Ectodermal cell (in vitro differentiated cells): ENCODE measurements around the gene HIVEP2.

Source experiments
- H3K27ac ChIP-seq: 2 replicates; pipeline ENCODE4 v1.7.0; 2013; ENCODE audit warnings: mild to moderate bottlenecking, low read depth, low read length; ENCODE audit not compliant: insufficient read depth, poor library complexity, severe bottlenecking
- H3K27me3 ChIP-seq: 2 replicates; pipeline ENCODE4 v1.7.0; 2013; ENCODE audit warnings: mild to moderate bottlenecking, low read length; ENCODE audit not compliant: insufficient read depth, control insufficient read depth, poor library complexity, severe bottlenecking
- H3K36me3 ChIP-seq: one replicate; pipeline ENCODE4 v1.7.0; 2013; ENCODE audit warnings: low read length; ENCODE audit not compliant: control insufficient read depth, insufficient read depth
- H3K4me1 ChIP-seq: one replicate; pipeline ENCODE4 v1.7.0; 2013; ENCODE audit warnings: low read length; ENCODE audit not compliant: control insufficient read depth, insufficient read depth
- H3K4me3 ChIP-seq: 2 replicates; pipeline ENCODE4 v1.7.0; 2013; ENCODE audit warnings: low read depth, low read length, control low read depth; ENCODE audit not compliant: insufficient read depth
- H3K9me3 ChIP-seq: 2 replicates; pipeline ENCODE4 v1.7.0; 2013; ENCODE audit warnings: mild to moderate bottlenecking, low read length, moderate library complexity; ENCODE audit not compliant: control insufficient read depth
- WGBS, 2 experiments: methylation state at CpG; one replicate each; pipeline ENCODE4 v1.1.7; 2013; ENCODE audit warnings: missing lambda C conversion rate in 2 of 2; 5-methylcytosine and 5-hydroxymethylcytosine counted together

HIVEP2 gene

GRCh38 chr6:142737368-142738034 is 207.5 kb downstream of the HIVEP2 start:
- Histone ChIP-seq H3K27ac (no peak overlapping the region), H3K36me3 (no peaks in the 10 kb centered on the region), H3K9me3 (no peaks in the 10 kb centered on the region), H3K27me3 (no peaks in the 10 kb centered on the region), H3K4me1 (no peaks in the 10 kb centered on the region), H3K4me3 (no peak overlapping the region)
- WGBS, 2 experiments = 90 to 91% methylated on average over 3 of the region's 3 CpGs

- Histone ChIP-seq H3K27me3 (no peaks in the 10 kb centered on the region), H3K36me3 (no peaks in the 10 kb centered on the region), H3K4me1 (no peaks in the 10 kb centered on the region), H3K27ac (no peak overlapping the region), H3K4me3 (no peak overlapping the region), H3K9me3 (no peaks in the 10 kb centered on the region)
- 81 to 94% methylated on average over 4 of the region's 4 CpGs for WGBS, 2 experiments
Measured at GRCh38 chr6:142735204-142735603, 209.8 kb downstream of the HIVEP2 start.

DNA sequence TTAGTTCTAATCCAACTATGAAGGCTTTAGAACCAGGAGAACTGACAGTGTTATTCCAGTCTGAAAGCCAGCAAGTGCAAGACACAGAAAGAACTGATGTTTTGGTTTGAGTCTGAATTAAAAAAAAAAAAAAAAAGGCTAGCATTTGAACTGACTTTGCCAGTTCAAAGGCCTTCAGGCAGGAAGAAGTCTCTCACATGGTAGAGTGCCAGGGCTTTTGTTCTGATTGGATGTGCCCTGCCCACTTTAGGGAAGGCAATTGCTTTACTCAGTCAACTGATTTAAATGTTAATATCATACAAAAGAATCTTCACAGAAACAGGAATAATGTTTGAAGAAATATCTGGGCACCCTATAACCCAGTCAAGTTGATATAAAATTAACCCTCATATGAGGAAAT is 212.2 kb downstream of the HIVEP2 start:
- H3K27me3 ChIP-seq = no peaks in the 10 kb centered on the region
- H3K4me3 ChIP-seq = no peak overlapping the region
- H3K4me1 ChIP-seq = no peaks in the 10 kb centered on the region
- H3K9me3 ChIP-seq = no peaks in the 10 kb centered on the region
- H3K36me3 ChIP-seq = no peaks in the 10 kb centered on the region
- H3K27ac ChIP-seq = no peak overlapping the region

- Histone ChIP-seq H3K4me1 (no peaks in the 10 kb centered on the region), H3K27me3 (no peaks in the 10 kb centered on the region), H3K4me3 (no peak overlapping the region), H3K9me3 (no peaks in the 10 kb centered on the region), H3K36me3 (no peaks in the 10 kb centered on the region), H3K27ac (no peak overlapping the region)
- WGBS, 2 experiments = 86 to 91% methylated on average over 4 to 5 of the region's 5 CpGs
Measured at GRCh38 chr6:142731611-142732010, 213.4 kb downstream of the HIVEP2 start.

- Histone ChIP-seq H3K27me3 (no peaks in the 10 kb centered on the region), H3K9me3 (no peaks in the 10 kb centered on the region), H3K4me1 (no peaks in the 10 kb centered on the region), H3K27ac (no peak overlapping the region), H3K4me3 (no peak overlapping the region), H3K36me3 (no peaks in the 10 kb centered on the region)
- WGBS, 2 experiments = 69 to 70% methylated on average over 4 of the region's 4 CpGs
Measured at GRCh38 chr6:142729618-142730017, 215.4 kb downstream of the HIVEP2 start.

DNA sequence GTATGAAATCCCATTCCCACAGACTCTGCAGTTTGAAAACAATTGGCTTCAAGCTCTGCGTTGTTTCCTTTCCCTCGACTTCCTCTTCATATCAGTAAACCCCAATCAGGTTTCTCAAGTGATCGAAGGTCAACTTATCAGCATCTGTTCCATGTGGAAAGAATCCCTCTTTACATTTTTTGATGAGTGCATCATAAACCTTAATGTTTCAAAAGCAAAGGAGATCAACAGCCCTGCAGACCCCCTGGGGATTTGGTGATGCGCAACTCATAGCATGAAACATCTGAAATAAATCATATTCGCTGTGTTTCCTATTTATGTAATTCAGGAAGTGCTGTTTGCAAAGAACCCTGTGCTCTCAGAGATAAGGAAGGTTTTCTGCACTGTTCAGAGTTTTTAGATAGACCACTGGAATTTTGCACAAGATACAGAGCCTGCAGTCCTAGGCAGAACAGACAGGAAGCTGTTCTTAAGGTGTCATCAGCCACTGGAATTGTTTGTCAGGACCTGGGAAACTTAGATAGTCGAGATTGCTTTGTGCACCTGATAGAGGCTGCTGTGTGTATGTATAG is 216.0 kb downstream of the HIVEP2 start:
- Histone ChIP-seq H3K27ac (no peak overlapping the region), H3K9me3 (no peaks in the 10 kb centered on the region), H3K27me3 (no peaks in the 10 kb centered on the region), H3K4me1 (no peaks in the 10 kb centered on the region), H3K4me3 (no peak overlapping the region), H3K36me3 (no peaks in the 10 kb centered on the region)
- WGBS, 2 experiments = 81 to 82% methylated on average over 5 to 6 of the region's 6 CpGs

DNA sequence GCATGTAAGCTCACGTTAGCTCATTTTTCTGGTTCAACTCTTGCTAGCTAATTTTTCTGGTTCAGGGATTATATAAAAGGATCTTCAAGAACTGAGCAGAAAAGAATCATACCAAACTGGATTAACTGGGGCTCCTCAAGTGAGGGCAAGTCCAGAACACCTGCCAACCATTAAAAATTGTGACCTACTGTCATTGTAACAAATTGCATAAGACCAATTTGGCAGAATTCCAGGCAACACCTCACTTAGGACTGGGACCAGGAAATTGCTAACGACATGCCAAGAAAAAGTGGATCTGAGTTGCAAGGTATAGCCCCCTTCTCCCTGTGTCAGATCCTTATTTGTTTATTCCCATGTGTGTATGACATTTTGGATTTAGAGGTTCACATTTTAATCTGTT is 216.6 kb downstream of the HIVEP2 start:
- no peaks in the 10 kb centered on the region for H3K4me1 ChIP-seq
- H3K27ac ChIP-seq = no peak overlapping the region
- H3K36me3 ChIP-seq = no peaks in the 10 kb centered on the region
- WGBS, 2 experiments = 89 to 94% methylated on average over 2 of the region's 2 CpGs
- no peaks in the 10 kb centered on the region for H3K9me3 ChIP-seq
- H3K27me3 ChIP-seq = no peaks in the 10 kb centered on the region
- H3K4me3 ChIP-seq = no peak overlapping the region

DNA sequence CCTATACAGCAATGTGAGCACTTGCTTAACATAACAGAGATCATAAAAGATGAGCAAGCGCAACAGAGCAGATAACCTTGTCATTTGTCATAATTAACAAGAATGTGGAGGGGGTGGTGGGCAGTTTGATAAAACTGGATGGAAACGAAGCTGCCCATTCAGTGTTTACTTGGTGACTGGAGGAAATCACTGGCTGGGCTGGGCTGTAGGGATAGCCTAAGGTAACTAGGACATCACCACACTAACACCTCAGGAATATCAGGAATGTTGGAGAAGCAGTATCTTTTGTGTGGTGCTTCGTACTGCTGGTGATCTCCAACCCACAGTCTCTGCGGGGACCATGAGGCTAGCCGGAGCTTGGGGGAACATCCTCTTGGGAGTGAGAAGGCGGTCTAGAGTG is 218.4 kb downstream of the HIVEP2 start:
- H3K4me3 ChIP-seq = no peak overlapping the region
- 95 to 97% methylated on average over 6 of the region's 6 CpGs for WGBS, 2 experiments

DNA sequence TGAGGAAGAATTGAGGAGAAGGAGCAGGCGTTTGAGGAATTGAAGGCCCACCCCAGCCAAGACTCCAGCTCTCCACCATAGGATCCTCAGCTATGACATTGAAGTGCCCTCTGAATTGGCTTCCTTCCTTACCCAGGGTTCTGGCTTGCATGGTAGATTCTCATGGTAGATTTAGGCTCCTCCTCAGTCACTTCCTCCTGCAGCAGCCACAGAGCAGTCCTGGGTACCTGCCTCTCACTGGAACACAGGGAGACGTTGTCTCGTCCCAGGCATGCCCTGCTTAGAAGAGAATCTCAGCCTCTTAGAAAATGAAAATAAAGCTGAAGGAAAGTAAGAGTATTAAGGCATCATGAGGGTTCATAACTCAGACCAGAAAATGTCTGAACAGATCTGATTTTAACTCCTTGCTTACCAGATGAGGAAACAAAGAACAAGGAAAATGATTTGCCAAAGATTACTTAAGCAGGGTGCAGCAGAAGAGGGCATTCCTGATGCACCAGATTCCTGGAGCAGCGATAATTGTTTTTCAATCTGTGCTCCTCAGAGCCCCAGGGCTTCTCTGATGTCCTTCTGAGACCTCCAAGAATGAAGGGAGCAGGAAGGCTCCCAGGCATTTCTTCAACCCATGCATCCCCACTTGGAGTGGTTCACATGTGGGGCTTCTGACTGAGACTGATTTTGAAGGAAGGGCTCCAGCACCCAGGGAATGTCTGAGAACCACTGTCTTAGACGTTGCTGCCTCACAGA is 219.8 kb downstream of the HIVEP2 start:
- Histone ChIP-seq H3K9me3 (no peaks in the 10 kb centered on the region), H3K36me3 (no peaks in the 10 kb centered on the region), H3K27ac (no peak overlapping the region), H3K4me1 (no peaks in the 10 kb centered on the region), H3K4me3 (no peak overlapping the region), H3K27me3 (no peaks in the 10 kb centered on the region)
- WGBS, 2 experiments = 92 to 93% methylated on average over 5 of the region's 5 CpGs

More for the DNA sequence above, 218.4 kb downstream of the HIVEP2 start:
- H3K36me3 ChIP-seq = no peaks in the 10 kb centered on the region
- no peaks in the 10 kb centered on the region for H3K9me3 ChIP-seq
- no peaks in the 10 kb centered on the region for H3K27me3 ChIP-seq
- no peak overlapping the region for H3K27ac ChIP-seq
- no peaks in the 10 kb centered on the region for H3K4me1 ChIP-seq

- H3K4me3 ChIP-seq = no peak overlapping the region
- no peaks in the 10 kb centered on the region for H3K27me3 ChIP-seq
- WGBS, 2 experiments = 90 to 92% methylated on average over 3 of the region's 3 CpGs
- no peaks in the 10 kb centered on the region for H3K9me3 ChIP-seq
- no peaks in the 10 kb centered on the region for H3K4me1 ChIP-seq
- H3K27ac ChIP-seq = no peak overlapping the region
- no peaks in the 10 kb centered on the region for H3K36me3 ChIP-seq
Measured at GRCh38 chr6:142722841-142723240, 222.1 kb downstream of the HIVEP2 start.
